DOHH2 (cell line): Measurements from ENCODE around the gene A2M.

Source experiments
- H3F3A ChIP-seq: fragments of 200-600 bp; sonication (generic), shearing (Covaris generic); 2 replicates; pipeline ENCODE4 v1.6.0; 2016; ENCODE audit warnings: antibody characterized with exemption, mild to moderate bottlenecking; ENCODE audit not compliant: control insufficient read depth, insufficient read depth
- H3K27ac ChIP-seq: fragments of 200-600 bp; sonication (generic); 2 replicates; pipeline ENCODE4 v1.5.1; 2014; ENCODE audit warnings: low read depth, mild to moderate bottlenecking, low read length, moderate library complexity
- H3K27me3 ChIP-seq: fragments of 200-600 bp; sonication (generic); 2 replicates; pipeline ENCODE4 v1.6.1; 2014; ENCODE audit warnings: mild to moderate bottlenecking, low read length, mixed read lengths; ENCODE audit not compliant: control insufficient read depth
- H3K36me3 ChIP-seq: fragments of 200-600 bp; sonication (generic); 2 replicates; pipeline ENCODE4 v1.6.1; 2014; ENCODE audit warnings: mild to moderate bottlenecking, low read length, moderate library complexity, mixed read lengths; ENCODE audit not compliant: control insufficient read depth
- H3K4me1 ChIP-seq: fragments of 200-600 bp; sonication (generic); 2 replicates; pipeline ENCODE4 v1.6.1; 2014; ENCODE audit warnings: mild to moderate bottlenecking, low read length, mixed read lengths; ENCODE audit not compliant: control insufficient read depth
- H3K4me2 ChIP-seq: fragments of 200-600 bp; sonication (generic); 2 replicates; pipeline ENCODE4 v1.6.0; 2014; ENCODE audit warnings: mild to moderate bottlenecking, low read length, moderate library complexity
- H3K4me3 ChIP-seq: fragments of 200-600 bp; sonication (generic); 2 replicates; pipeline ENCODE4 v1.5.1; 2014; ENCODE audit warnings: mild to moderate bottlenecking, low read length, mixed read lengths
- H3K79me2 ChIP-seq: fragments of 200-600 bp; sonication (generic); 2 replicates; pipeline ENCODE4 v1.6.1; 2014; ENCODE audit warnings: mild to moderate bottlenecking, low read length, mixed read lengths; ENCODE audit not compliant: control insufficient read depth
- H3K9me2 ChIP-seq: fragments of 200-600 bp; sonication (generic); replicated peaks from 2 replicates; pipeline ENCODE4 v1.6.1; 2014; ENCODE audit warnings: mild to moderate bottlenecking, low read length, mixed read lengths; ENCODE audit not compliant: control insufficient read depth
- H3K9me3 ChIP-seq: fragments of 200-600 bp; sonication (generic); 2 replicates; pipeline ENCODE4 v1.6.1; 2014; ENCODE audit warnings: antibody characterized with exemption, low read length, mixed read lengths; ENCODE audit not compliant: control insufficient read depth, insufficient read depth
- H4K20me1 ChIP-seq: fragments of 200-600 bp; sonication (generic); 2 replicates; pipeline ENCODE4 v1.6.0; 2014; ENCODE audit warnings: low read depth, mild to moderate bottlenecking, antibody characterized with exemption, low read length, moderate library complexity; ENCODE audit not compliant: control insufficient read depth, insufficient read depth
- CTCF ChIP-seq: fragments of 200-600 bp; sonication (generic); IDR thresholded peaks from one replicate; pipeline ENCODE4 v1.5.1; 2014; ENCODE audit warnings: antibody characterized with exemption, mild to moderate bottlenecking, low read depth, low read length; ENCODE audit not compliant: poor library complexity, severe bottlenecking
- EZH2phosphoT487 ChIP-seq: fragments of 200-600 bp; sonication (generic); IDR thresholded peaks from 2 replicates; pipeline ENCODE4 v1.6.1; 2017; ENCODE audit warnings: borderline replicate concordance, mild to moderate bottlenecking, antibody characterized with exemption, low read length, moderate library complexity, mixed read lengths

Gene A2M

GRCh38 chr12:9079082-9079481 is 36.6 kb downstream of the A2M start:
- no peak overlapping the region for H3K4me2 ChIP-seq
- H3K27me3 ChIP-seq, result no peaks in the 10 kb centered on the region
- no peaks in the 10 kb centered on the region for H3K9me3 ChIP-seq
- H3K9me2 ChIP-seq, result no peaks in the 10 kb centered on the region
- H3K4me3 ChIP-seq, result no peak overlapping the region
- TF ChIP-seq CTCF (no peak), EZH2phosphoT487 (no peak)
- H3K4me1 ChIP-seq, result no peaks in the 10 kb centered on the region
- H3K27ac ChIP-seq, result no peak overlapping the region
- H4K20me1 ChIP-seq, result no peaks in the 10 kb centered on the region
- no peaks in the 10 kb centered on the region for H3F3A ChIP-seq
- no peaks in the 10 kb centered on the region for H3K36me3 ChIP-seq
- no peaks in the 10 kb centered on the region for H3K79me2 ChIP-seq

- H4K20me1 ChIP-seq, result no peaks in the 10 kb centered on the region
- H3F3A ChIP-seq, result no peaks in the 10 kb centered on the region
- no peaks in the 10 kb centered on the region for H3K9me3 ChIP-seq
- H3K9me2 ChIP-seq, result no peaks in the 10 kb centered on the region
- TF ChIP-seq EZH2phosphoT487 (no peak), CTCF (no peak)
- H3K4me3 ChIP-seq, result no peak overlapping the region
- H3K4me2 ChIP-seq, result no peak overlapping the region
- H3K36me3 ChIP-seq, result no peaks in the 10 kb centered on the region
- no peaks in the 10 kb centered on the region for H3K4me1 ChIP-seq
- H3K27ac ChIP-seq, result no peak overlapping the region
- H3K79me2 ChIP-seq, result no peaks in the 10 kb centered on the region
- peaks cover 2% of the 10 kb centered on the region; the same call in 1 of the 2 replicates for H3K27me3 ChIP-seq
These were observed 38.3 kb downstream of the A2M start for GRCh38 chr12:9077152-9078031.

- Histone ChIP-seq H3K36me3 (no peaks in the 10 kb centered on the region), H3K27ac (no peak overlapping the region), H3K9me3 (no peaks in the 10 kb centered on the region)
These were observed 39.0 kb downstream of the A2M start for GRCh38 chr12:9076733-9077132.

More at GRCh38 chr12:9076733-9077132, 39.0 kb downstream of the A2M start:
- Histone ChIP-seq H3K27me3 (peaks cover 5% of the 10 kb centered on the region; the same call in 1 of the 2 replicates), H4K20me1 (no peaks in the 10 kb centered on the region), H3K9me2 (no peaks in the 10 kb centered on the region), H3K79me2 (no peaks in the 10 kb centered on the region), H3K4me1 (no peaks in the 10 kb centered on the region), H3K4me2 (no peak overlapping the region), H3K4me3 (no peak overlapping the region), H3F3A (no peaks in the 10 kb centered on the region)
- no peak for TF ChIP-seq CTCF
- no peak for TF ChIP-seq EZH2phosphoT487
